Thoracic aorta (tissue), 2 donors: Measurements from ENCODE around the gene MRPL49. TPM values are rescaled to one million over a fixed set of nuclear protein-coding genes. Genes with fewer than 3 reads are reported as not detected.
A peak's percentile ranks its signal among the peaks of the same experiment; 100 is the strongest.

Experiments used
- ATAC-seq: fragments of 150-250 bp; one replicate; pipeline ENCODE4 v1.8.0; 2017; ENCODE audit warnings: low read depth; ENCODE audit not compliant: insufficient number of reproducible peaks, low FRiP score
- DNase-seq: peaks from one replicate; pipeline ENCODE4 v3.0.0-alpha.2; 2020; ENCODE audit warnings: low spot score
- H3K27ac ChIP-seq, 2 donors: fragments of 200-600 bp; sonication (generic); 1 replicate in 1 of 2; 2 replicates in 1 of 2; pipeline ENCODE4 v1.5.1; 2016; ENCODE audit warnings: mild to moderate bottlenecking in 2 of 2, moderate library complexity in 2 of 2
- H3K27me3 ChIP-seq: fragments of 200-600 bp; sonication (generic); replicated peaks from 2 replicates; pipeline ENCODE4 v1.6.0; 2016; ENCODE audit warnings: mild to moderate bottlenecking; ENCODE audit not compliant: insufficient read depth
- H3K36me3 ChIP-seq: fragments of 200-600 bp; sonication (generic); one replicate; pipeline ENCODE4 v1.5.1; 2016
- H3K4me1 ChIP-seq, 2 donors: fragments of 200-600 bp; sonication (generic); 1 replicate in 1 of 2; 2 replicates in 1 of 2; pipeline versions ENCODE4 v1.5.1 to v1.6.0; 2016; ENCODE audit warnings: low read depth in 2 of 2, mild to moderate bottlenecking in 1 of 2; ENCODE audit not compliant: control insufficient read depth in 1 of 2
- H3K4me3 ChIP-seq: fragments of 200-600 bp; sonication (generic); 2 replicates; pipeline ENCODE4 v1.5.1; 2016; ENCODE audit warnings: mild to moderate bottlenecking
- H3K9me3 ChIP-seq: fragments of 200-600 bp; sonication (generic); 2 replicates; pipeline ENCODE4 v1.5.1; 2016
- total RNA-seq, 2 donors: library from RNA; depleted of rRNA; stranded (reverse); fragments of >200 nt; gene quantifications; one replicate each; pipeline versions ENCODE4 v1.1.0 to v1.2.3, GENCODE V29; 2016
- TF ChIP-seq, protein P1 (sequence below): fragments of 200-600 bp; sonication (generic); IDR thresholded peaks from one replicate; pipeline ENCODE4 v1.5.1; 2019; ENCODE audit warnings: antibody characterized with exemption

MRPL49 gene
- total RNA-seq, 2 donors from 2014 or later, result 44.6 to 61.1 TPM

DNA sequence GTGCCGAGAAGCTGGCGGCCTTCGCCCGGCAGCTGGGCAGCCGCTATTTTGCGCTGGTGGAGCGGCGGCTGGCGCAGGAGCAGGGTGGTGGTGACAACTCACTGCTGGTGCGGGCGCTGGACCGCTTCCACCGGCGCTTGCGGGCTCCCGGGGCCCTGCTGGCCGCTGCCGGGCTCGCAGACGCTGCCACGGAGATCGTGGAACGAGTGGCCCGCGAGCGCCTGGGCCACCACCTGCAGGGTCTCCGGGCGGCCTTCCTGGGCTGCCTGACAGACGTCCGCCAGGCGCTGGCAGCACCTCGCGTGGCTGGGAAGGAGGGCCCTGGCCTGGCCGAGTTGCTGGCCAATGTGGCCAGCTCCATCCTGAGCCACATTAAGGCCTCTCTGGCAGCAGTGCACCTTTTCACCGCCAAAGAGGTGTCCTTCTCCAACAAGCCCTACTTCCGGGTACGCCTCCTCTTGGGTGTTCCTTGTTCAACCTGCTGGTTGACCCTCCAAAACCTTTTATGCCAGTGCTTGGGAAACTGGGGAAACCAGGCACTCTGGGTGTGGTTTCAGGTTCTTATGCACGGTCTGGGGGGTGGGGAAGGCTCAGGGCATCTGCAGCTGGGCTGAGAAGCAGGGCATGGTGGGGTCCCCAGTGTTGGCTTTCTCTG, 13.5 kb upstream of the MRPL49 start:
- H3K27me3 ChIP-seq, result no peaks in the 10 kb centered on the region
- peaks cover 25% of the 10 kb centered on the region for H3K36me3 ChIP-seq
- no peak overlapping the region for H3K4me3 ChIP-seq
- ATAC-seq (no peak), DNase-seq (no peak)
- no peak overlapping the region for H3K27ac ChIP-seq
- peaks cover 17 to 31% of the 10 kb centered on the region in 2 donors for H3K4me1 ChIP-seq
- no peaks in the 10 kb centered on the region for H3K9me3 ChIP-seq
- TF ChIP-seq, protein P1, sequence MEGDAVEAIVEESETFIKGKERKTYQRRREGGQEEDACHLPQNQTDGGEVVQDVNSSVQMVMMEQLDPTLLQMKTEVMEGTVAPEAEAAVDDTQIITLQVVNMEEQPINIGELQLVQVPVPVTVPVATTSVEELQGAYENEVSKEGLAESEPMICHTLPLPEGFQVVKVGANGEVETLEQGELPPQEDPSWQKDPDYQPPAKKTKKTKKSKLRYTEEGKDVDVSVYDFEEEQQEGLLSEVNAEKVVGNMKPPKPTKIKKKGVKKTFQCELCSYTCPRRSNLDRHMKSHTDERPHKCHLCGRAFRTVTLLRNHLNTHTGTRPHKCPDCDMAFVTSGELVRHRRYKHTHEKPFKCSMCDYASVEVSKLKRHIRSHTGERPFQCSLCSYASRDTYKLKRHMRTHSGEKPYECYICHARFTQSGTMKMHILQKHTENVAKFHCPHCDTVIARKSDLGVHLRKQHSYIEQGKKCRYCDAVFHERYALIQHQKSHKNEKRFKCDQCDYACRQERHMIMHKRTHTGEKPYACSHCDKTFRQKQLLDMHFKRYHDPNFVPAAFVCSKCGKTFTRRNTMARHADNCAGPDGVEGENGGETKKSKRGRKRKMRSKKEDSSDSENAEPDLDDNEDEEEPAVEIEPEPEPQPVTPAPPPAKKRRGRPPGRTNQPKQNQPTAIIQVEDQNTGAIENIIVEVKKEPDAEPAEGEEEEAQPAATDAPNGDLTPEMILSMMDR, result no peak

DNA sequence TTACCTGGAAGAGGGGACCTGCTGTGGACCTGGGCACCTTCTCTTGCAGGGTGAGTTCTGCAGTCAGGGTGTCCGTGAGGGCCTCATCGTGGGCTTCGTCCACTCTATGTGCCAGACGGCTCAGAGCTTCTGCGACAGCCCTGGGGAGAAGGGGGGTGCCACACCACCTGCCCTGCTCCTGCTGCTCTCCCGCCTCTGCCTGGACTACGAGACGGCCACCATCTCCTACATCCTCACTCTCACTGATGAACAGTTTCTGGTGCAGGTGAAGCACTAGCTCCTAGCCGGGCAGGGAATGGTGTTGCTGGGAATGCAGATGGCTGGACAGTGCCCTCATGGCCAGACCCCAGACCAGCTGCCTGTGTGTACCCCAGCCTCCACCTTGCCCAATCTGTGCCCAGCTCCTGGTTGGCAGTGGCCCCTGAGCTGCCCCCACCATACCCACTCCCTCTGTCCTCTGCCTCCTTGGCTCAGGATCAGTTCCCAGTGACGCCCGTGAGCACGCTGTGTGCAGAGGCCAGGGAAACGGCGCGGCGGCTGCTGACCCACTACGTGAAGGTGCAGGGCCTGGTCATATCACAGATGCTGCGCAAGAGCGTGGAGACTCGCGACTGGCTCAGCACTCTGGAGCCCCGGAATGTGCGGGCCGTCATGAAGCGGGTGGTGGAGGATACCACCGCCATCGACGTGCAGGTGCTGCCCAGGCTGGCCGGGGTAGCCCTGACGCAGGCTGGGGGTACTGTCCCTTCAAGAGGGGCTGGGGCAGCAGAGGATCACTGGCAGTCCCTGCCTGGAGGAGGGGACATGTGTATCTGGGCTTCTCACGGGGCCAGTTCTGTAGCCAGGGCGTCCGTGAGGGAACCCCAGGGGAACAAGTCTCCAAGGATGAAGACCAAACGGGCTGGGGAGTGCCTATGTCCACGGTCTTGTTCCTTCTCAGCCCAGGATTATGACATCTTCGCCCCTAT, 12.6 kb upstream of the MRPL49 start:
- Histone ChIP-seq H3K27ac (no peak overlapping the region), H3K9me3 (no peaks in the 10 kb centered on the region), H3K27me3 (no peaks in the 10 kb centered on the region), H3K4me1 (peaks cover 17 to 32% of the 10 kb centered on the region in 2 donors), H3K36me3 (peaks cover 25% of the 10 kb centered on the region), H3K4me3 (no peak overlapping the region)
- no peak for DNase-seq
- TF ChIP-seq, protein P1, result no peak
- ATAC-seq, result no peak

DNA sequence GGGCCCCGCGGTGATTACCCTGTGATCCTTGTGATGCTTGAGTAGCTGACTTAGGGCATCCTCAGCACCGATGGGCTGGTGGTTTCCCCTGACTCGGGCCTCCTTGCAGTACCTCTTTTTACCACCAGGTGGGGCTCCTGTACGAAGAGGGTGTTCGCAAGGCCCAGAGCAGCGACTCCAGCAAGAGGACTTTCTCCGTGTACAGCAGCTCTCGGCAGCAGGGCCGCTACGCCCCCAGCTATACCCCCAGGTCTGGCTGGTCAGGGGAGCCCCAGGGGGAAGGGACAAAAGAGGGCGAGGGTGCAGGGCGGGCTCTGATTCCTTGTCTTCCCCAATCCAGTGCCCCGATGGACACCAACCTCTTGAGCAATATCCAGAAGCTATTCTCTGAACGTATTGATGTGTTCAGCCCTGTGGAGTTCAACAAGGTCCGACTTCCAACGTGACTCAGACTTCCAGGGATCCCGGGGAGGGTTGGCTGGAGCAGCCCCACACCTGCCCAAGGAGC, 11.7 kb upstream of the MRPL49 start:
- H3K36me3 ChIP-seq, result peaks cover 25% of the 10 kb centered on the region
- peak; percentile 47 for ATAC-seq
- no peaks in the 10 kb centered on the region for H3K27me3 ChIP-seq
- H3K27ac ChIP-seq, result peak overlapping the region in 1 of 2 donors; percentile 37
- peak overlapping the region; percentile 24 for H3K4me3 ChIP-seq
- DNase-seq, result peak; percentile 65
- no peaks in the 10 kb centered on the region for H3K9me3 ChIP-seq
- TF ChIP-seq, protein P1, result peak; percentile 100
- peaks cover 17 to 32% of the 10 kb centered on the region in 2 donors for H3K4me1 ChIP-seq

DNA sequence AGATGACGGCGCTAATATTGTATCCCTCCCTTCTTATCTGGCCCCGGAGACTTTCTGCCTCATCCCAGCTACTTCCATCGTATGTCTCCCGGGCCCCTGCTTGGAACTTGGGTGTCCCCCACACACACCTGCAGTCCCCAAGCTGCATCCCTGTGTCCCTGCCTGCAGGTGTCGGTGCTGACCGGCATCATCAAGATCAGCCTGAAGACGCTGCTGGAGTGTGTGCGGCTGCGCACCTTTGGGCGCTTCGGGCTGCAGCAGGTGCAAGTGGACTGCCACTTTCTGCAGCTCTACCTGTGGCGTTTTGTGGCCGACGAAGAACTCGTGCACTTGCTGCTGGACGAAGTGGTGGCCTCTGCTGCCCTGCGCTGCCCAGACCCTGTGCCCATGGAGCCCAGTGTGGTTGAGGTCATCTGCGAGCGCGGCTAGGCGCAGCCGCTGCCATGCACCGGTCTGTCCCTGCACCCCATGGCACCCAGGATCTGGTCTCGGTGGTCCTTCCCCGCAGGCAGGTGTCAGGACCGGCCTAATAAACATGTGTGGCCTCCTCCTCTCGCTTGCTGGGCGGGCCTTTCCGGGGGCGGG, 10.9 kb upstream of the MRPL49 start:
- Histone ChIP-seq H3K4me1 (peaks cover 19 to 38% of the 10 kb centered on the region in 2 donors), H3K4me3 (peak overlapping the region; percentile 88), H3K27ac (no peak overlapping the region), H3K27me3 (no peaks in the 10 kb centered on the region), H3K36me3 (peaks cover 25% of the 10 kb centered on the region), H3K9me3 (no peaks in the 10 kb centered on the region)
- DNase-seq (no peak), ATAC-seq (no peak)
- TF ChIP-seq, protein P1, result no peak
